HepG2 (cell line): ENCODE data around the gene ESRRB. TPM values are rescaled to one million over a fixed set of nuclear protein-coding genes. Genes with fewer than 3 reads are reported as not detected.

ENCODE experiments used
- ATF7 ChIP-seq, 2 experiments: fragments of 450-650 bp in 1 of 2; sonication (generic) in 1 of 2; formaldehyde crosslinking in 1 of 2; IDR thresholded peaks; 2 replicates each; pipeline versions ENCODE4 v1.4.0 to v1.6.1; 2016 to 2020; ENCODE audit warnings: antibody characterized with exemption in 1 of 2, mild to moderate bottlenecking in 1 of 2, missing genetic modification reagents in 1 of 2
- CHD2 ChIP-seq: IDR thresholded peaks from 2 replicates; pipeline ENCODE4 v1.6.1; 2011; ENCODE audit warnings: low read depth, low read length, improper control_type of control experiment
- NFRKB ChIP-seq: fragments of 450-650 bp; IDR thresholded peaks from 2 replicates; pipeline ENCODE4 v1.6.1; 2017
- NRL ChIP-seq: sonication (generic); formaldehyde crosslinking; IDR thresholded peaks from 2 replicates; pipeline ENCODE4 v1.5.0; 2020; ENCODE audit warnings: missing genetic modification reagents, mild to moderate bottlenecking, moderate library complexity, borderline replicate concordance
- RAD51 ChIP-seq: fragments of 450-650 bp; IDR thresholded peaks from 2 replicates; pipeline ENCODE4 v1.6.1; 2016; ENCODE audit warnings: borderline replicate concordance
- SAFB2 ChIP-seq: sonication (generic); formaldehyde crosslinking; IDR thresholded peaks from 2 replicates; pipeline ENCODE4 v1.5.1; 2020; ENCODE audit warnings: missing genetic modification reagents, low read depth, mild to moderate bottlenecking, borderline replicate concordance
- SIX4 ChIP-seq: sonication (generic); formaldehyde crosslinking; IDR thresholded peaks from 2 replicates; pipeline ENCODE4 v1.4.0; 2020; ENCODE audit warnings: missing genetic modification reagents
- SNAPC2 ChIP-seq: sonication (generic); formaldehyde crosslinking; IDR thresholded peaks from 2 replicates; pipeline ENCODE4 v1.8.1; 2022; ENCODE audit warnings: mild to moderate bottlenecking, missing genetic modification reagents
- SP5 ChIP-seq: IDR thresholded peaks from 2 replicates; pipeline ENCODE4 v1.6.1; 2016; ENCODE audit warnings: low read depth, borderline replicate concordance
- ZNF160 ChIP-seq: sonication (generic); formaldehyde crosslinking; IDR thresholded peaks from 2 replicates; pipeline ENCODE4 v1.8.0; 2022; ENCODE audit warnings: mild to moderate bottlenecking, inconsistent platforms, missing genetic modification reagents
- ZNF468 ChIP-seq: sonication (generic); formaldehyde crosslinking; IDR thresholded peaks from 2 replicates; pipeline ENCODE4 v1.8.0; 2022; ENCODE audit warnings: mild to moderate bottlenecking, moderate library complexity, missing genetic modification reagents
- ZNF569 ChIP-seq: sonication (generic); formaldehyde crosslinking; IDR thresholded peaks from 2 replicates; pipeline ENCODE4 v1.5.0; 2020; ENCODE audit warnings: mild to moderate bottlenecking, missing genetic modification reagents, moderate library complexity, borderline replicate concordance
- ZNF570 ChIP-seq: sonication (generic); formaldehyde crosslinking; IDR thresholded peaks from 2 replicates; pipeline ENCODE4 v1.4.0; 2020; ENCODE audit warnings: mild to moderate bottlenecking, missing genetic modification reagents, borderline replicate concordance
- ZNF780A ChIP-seq: sonication (generic); formaldehyde crosslinking; IDR thresholded peaks from 2 replicates; pipeline ENCODE4 v1.8.0; 2022; ENCODE audit warnings: mild to moderate bottlenecking, missing genetic modification reagents, moderate library complexity
- polyA plus RNA-seq, 8 experiments: library from polyadenylated mRNA; depleted of rRNA in 3 of 8; stranded (reverse) in 7 of 8; unstranded in 1 of 8; fragments of >200 nt; fragmentation: Illumina TruSeq in 4 of 8; extraction: Trizol in 4 of 8; gene quantifications; 2 replicates each; pipeline versions ENCODE4 v1.2.1 to v1.2.3, GENCODE V29; 2011 to 2016; ENCODE audit warnings: low read depth in 4 of 8, missing spikeins in 1 of 8, mixed read lengths in 1 of 8; ENCODE audit not compliant: insufficient read depth in 1 of 8
- total RNA-seq, 5 experiments: library from RNA; depleted of rRNA; stranded (reverse); fragments of >200 nt; fragmentation: Illumina TruSeq; extraction: Trizol; gene quantifications; 2 replicates each; pipeline ENCODE4 v1.2.3, GENCODE V29; 2016; ENCODE audit warnings: low read depth in 1 of 5
- TF ChIP-seq, protein P1 (sequence below): sonication (generic); formaldehyde crosslinking; IDR thresholded peaks from 2 replicates; pipeline ENCODE4 v1.9.0; 2021; ENCODE audit warnings: missing genetic modification reagents, borderline replicate concordance
- TF ChIP-seq, protein P2 (sequence below): sonication (generic); formaldehyde crosslinking; IDR thresholded peaks from 2 replicates; pipeline ENCODE4 v1.5.1; 2020; ENCODE audit warnings: mild to moderate bottlenecking, moderate library complexity, missing genetic modification reagents
- TF ChIP-seq, protein P3 (sequence below): sonication (generic); formaldehyde crosslinking; IDR thresholded peaks from 2 replicates; pipeline ENCODE4 v1.9.0; 2021; ENCODE audit warnings: missing genetic modification reagents, mild to moderate bottlenecking, borderline replicate concordance
- TF ChIP-seq, protein P4 (sequence below): sonication (generic); formaldehyde crosslinking; IDR thresholded peaks from 2 replicates; pipeline ENCODE4 v1.4.0; 2020; ENCODE audit warnings: mild to moderate bottlenecking, missing genetic modification reagents

The ESRRB gene
- total and polyA plus RNA-seq, 2 of the 13 experiments (the other 11 are each of a cell fraction or from before 2014, with no cell fraction given), result 0.04 to 0.33 TPM

- no peak for TF ChIP-seq ZNF570 (CRISPR knock-in tag)
- no peak for TF ChIP-seq NFRKB
- TF ChIP-seq SIX4 (CRISPR knock-in tag), result no peak
- no peak for TF ChIP-seq ZNF569 (CRISPR knock-in tag)
- TF ChIP-seq RAD51, result no peak
- TF ChIP-seq SNAPC2, result no peak
- TF ChIP-seq ATF7 (IDR thresholded peaks at IDR 0.05), result no peak
- no peak for TF ChIP-seq ATF7 (CRISPR knock-in tag; IDR thresholded peaks at IDR 0.05)
- 0 out of 2 replicates have a peak, but pooled peaks have one; percentile 28 for TF ChIP-seq SP5
- no peak for TF ChIP-seq ZNF468 (CRISPR knock-in tag)
- TF ChIP-seq, protein P1, sequence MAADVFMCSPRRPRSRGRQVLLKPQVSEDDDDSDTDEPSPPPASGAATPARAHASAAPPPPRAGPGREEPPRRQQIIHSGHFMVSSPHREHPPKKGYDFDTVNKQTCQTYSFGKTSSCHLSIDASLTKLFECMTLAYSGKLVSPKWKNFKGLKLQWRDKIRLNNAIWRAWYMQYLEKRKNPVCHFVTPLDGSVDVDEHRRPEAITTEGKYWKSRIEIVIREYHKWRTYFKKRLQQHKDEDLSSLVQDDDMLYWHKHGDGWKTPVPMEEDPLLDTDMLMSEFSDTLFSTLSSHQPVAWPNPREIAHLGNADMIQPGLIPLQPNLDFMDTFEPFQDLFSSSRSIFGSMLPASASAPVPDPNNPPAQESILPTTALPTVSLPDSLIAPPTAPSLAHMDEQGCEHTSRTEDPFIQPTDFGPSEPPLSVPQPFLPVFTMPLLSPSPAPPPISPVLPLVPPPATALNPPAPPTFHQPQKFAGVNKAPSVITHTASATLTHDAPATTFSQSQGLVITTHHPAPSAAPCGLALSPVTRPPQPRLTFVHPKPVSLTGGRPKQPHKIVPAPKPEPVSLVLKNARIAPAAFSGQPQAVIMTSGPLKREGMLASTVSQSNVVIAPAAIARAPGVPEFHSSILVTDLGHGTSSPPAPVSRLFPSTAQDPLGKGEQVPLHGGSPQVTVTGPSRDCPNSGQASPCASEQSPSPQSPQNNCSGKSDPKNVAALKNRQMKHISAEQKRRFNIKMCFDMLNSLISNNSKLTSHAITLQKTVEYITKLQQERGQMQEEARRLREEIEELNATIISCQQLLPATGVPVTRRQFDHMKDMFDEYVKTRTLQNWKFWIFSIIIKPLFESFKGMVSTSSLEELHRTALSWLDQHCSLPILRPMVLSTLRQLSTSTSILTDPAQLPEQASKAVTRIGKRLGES, result no peak
- TF ChIP-seq, protein P2, sequence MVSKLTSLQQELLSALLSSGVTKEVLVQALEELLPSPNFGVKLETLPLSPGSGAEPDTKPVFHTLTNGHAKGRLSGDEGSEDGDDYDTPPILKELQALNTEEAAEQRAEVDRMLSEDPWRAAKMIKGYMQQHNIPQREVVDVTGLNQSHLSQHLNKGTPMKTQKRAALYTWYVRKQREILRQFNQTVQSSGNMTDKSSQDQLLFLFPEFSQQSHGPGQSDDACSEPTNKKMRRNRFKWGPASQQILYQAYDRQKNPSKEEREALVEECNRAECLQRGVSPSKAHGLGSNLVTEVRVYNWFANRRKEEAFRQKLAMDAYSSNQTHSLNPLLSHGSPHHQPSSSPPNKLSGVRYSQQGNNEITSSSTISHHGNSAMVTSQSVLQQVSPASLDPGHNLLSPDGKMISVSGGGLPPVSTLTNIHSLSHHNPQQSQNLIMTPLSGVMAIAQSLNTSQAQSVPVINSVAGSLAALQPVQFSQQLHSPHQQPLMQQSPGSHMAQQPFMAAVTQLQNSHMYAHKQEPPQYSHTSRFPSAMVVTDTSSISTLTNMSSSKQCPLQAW, result peak; percentile 63; the same call in 1 of the 2 replicates
- TF ChIP-seq, protein P3, sequence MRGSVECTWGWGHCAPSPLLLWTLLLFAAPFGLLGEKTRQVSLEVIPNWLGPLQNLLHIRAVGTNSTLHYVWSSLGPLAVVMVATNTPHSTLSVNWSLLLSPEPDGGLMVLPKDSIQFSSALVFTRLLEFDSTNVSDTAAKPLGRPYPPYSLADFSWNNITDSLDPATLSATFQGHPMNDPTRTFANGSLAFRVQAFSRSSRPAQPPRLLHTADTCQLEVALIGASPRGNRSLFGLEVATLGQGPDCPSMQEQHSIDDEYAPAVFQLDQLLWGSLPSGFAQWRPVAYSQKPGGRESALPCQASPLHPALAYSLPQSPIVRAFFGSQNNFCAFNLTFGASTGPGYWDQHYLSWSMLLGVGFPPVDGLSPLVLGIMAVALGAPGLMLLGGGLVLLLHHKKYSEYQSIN (CRISPR knock-in tag), result no peak
- TF ChIP-seq SAFB2 (CRISPR knock-in tag), result no peak
- TF ChIP-seq ZNF780A (CRISPR knock-in tag), result no peak
- TF ChIP-seq, protein P4, sequence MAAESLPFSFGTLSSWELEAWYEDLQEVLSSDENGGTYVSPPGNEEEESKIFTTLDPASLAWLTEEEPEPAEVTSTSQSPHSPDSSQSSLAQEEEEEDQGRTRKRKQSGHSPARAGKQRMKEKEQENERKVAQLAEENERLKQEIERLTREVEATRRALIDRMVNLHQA (CRISPR knock-in tag), result no peak
- TF ChIP-seq CHD2, result no peak
- 0 out of 2 replicates have a peak, but pooled peaks have one; percentile 25 for TF ChIP-seq NRL (CRISPR knock-in tag)
- TF ChIP-seq ZNF160, result no peak
These were observed 23.2 kb upstream of the ESRRB start (continued) for GRCh38 chr14:76352639-76353281.
